Smooth muscle cell (in vitro differentiated cells): Measurements from ENCODE around the gene RPS6KA2. TPM values are rescaled to one million over a fixed set of nuclear protein-coding genes. Genes with fewer than 3 reads are reported as not detected.
"Not testable (repeated sequence)": the region's sequence is repeated elsewhere in the genome, so short reads cannot be mapped to it uniquely, and the experiment has no call there.

Experiments used
- DNase-seq: peaks from one replicate; lab custom pipeline; 2025; ENCODE audit not compliant: unreplicated experiment; lab: John Stamatoyannopoulos, UW
- H2AFZ ChIP-seq: fragments of 200-600 bp; sonication (generic); 2 replicates; pipeline ENCODE4 v1.6.0; 2016; ENCODE audit warnings: antibody characterized with exemption, low read depth, mild to moderate bottlenecking
- H3F3A ChIP-seq: fragments of 200-600 bp; sonication (generic); 2 replicates; pipeline ENCODE4 v1.6.0; 2017; ENCODE audit warnings: antibody characterized with exemption, low read depth
- H3K27ac ChIP-seq: fragments of 200-600 bp; sonication (generic); 2 replicates; pipeline ENCODE4 v1.5.1; 2016; ENCODE audit warnings: low read depth, mild to moderate bottlenecking
- H3K27me3 ChIP-seq: fragments of 200-600 bp; sonication (generic); 2 replicates; pipeline ENCODE4 v1.6.1; 2016; ENCODE audit warnings: low read depth, mild to moderate bottlenecking
- H3K36me3 ChIP-seq: fragments of 200-600 bp; sonication (generic); 2 replicates; pipeline ENCODE4 v1.5.1; 2016; ENCODE audit warnings: low read depth
- H3K4me1 ChIP-seq: fragments of 200-600 bp; sonication (generic); 2 replicates; pipeline ENCODE4 v1.5.1; 2016; ENCODE audit warnings: low read depth
- H3K4me2 ChIP-seq: fragments of 200-600 bp; sonication (generic); 2 replicates; pipeline ENCODE4 v1.6.0; 2016; ENCODE audit warnings: mild to moderate bottlenecking
- H3K4me3 ChIP-seq: fragments of 200-600 bp; sonication (generic); 2 replicates; pipeline ENCODE4 v1.5.1; 2016; ENCODE audit warnings: mild to moderate bottlenecking
- H3K79me2 ChIP-seq: fragments of 200-600 bp; sonication (generic); 2 replicates; pipeline ENCODE4 v1.6.0; 2016; ENCODE audit warnings: low read depth, mild to moderate bottlenecking
- H3K9ac ChIP-seq: fragments of 200-600 bp; sonication (generic); 2 replicates; pipeline ENCODE4 v1.6.0; 2016; ENCODE audit warnings: low read depth
- H3K9me3 ChIP-seq: fragments of 200-600 bp; sonication (generic); replicated peaks from 2 replicates; pipeline ENCODE4 v1.5.1; 2016; ENCODE audit warnings: low read depth
- H4K20me1 ChIP-seq: fragments of 200-600 bp; sonication (generic); 2 replicates; pipeline ENCODE4 v1.6.0; 2016; ENCODE audit warnings: low read depth
- CTCF ChIP-seq: fragments of 200-600 bp; sonication (generic); IDR thresholded peaks from 2 replicates; pipeline ENCODE4 v1.5.1; 2017; ENCODE audit warnings: borderline replicate concordance, mild to moderate bottlenecking, antibody characterized with exemption; ENCODE audit not compliant: insufficient read depth, poor library complexity, severe bottlenecking
- WGBS: methylation state at CpG from one replicate; pipeline ENCODE4 v1.1.7; 2016; ENCODE audit warnings: low lambda C conversion rate; 5-methylcytosine and 5-hydroxymethylcytosine counted together
- polyA plus RNA-seq: library from polyadenylated mRNA; unstranded; fragments of >200 nt; fragmentation: Nextera tagmentation; extraction: Ambion mirVana; gene quantifications from 2 replicates; pipeline ENCODE4 v1.2.1, GENCODE V29; 2016
- total RNA-seq: library from RNA; depleted of rRNA; stranded (reverse); fragments of >200 nt; gene quantifications from 2 replicates; pipeline ENCODE4 v1.2.3, GENCODE V29; 2014

The RPS6KA2 gene
- total and polyA plus RNA-seq, 2 experiments from 2014 or later, result 7.8 to 10.4 TPM

DNA sequence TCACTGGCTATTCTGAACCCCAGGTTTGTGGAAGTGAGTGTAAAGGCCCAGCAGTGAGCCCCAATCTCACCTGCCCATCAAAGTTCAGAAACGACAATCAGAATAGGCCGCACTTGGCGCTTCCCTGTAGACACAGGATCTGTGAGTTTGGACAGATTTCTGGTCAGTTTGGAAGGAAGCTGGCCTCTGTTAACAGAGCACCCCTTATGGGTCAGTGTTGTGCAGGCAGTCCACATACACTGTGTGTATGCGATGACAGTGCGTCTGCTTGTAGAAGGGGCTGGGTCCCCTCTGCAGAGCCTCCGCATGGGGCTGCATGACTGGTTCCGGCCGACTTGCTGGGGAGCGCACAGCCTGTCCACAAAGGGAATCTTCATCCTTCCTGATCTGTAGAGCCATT, 240.9 kb downstream of the RPS6KA2 start:
- 93% methylated on average over 9 of the region's 9 CpGs for WGBS
- Histone ChIP-seq H3K27ac (no peak overlapping the region), H3K36me3 (no peaks in the 10 kb centered on the region), H3F3A (no peaks in the 10 kb centered on the region), H3K4me2 (no peak overlapping the region), H4K20me1 (no peaks in the 10 kb centered on the region), H3K27me3 (no peaks in the 10 kb centered on the region), H3K79me2 (peaks cover 1% of the 10 kb centered on the region), H3K4me3 (no peak overlapping the region), H3K9ac (no peak overlapping the region), H3K4me1 (peaks cover 6% of the 10 kb centered on the region), H2AFZ (no peak overlapping the region), H3K9me3 (no peaks in the 10 kb centered on the region)
- no peak for TF ChIP-seq CTCF
- DNase-seq, result no peak

GRCh38 chr6:166383802-166384363, 243.2 kb downstream of the RPS6KA2 start:
- H3K4me2 ChIP-seq, result peak overlapping the region; percentile 99
- H3K9ac ChIP-seq, result peak overlapping the region; percentile 78
- not testable (repeated sequence) for H3K27me3 ChIP-seq, H3K9me3 ChIP-seq, H3K4me1 ChIP-seq, H3K79me2 ChIP-seq, H3F3A ChIP-seq, H4K20me1 ChIP-seq, DNase-seq, H3K36me3 ChIP-seq
- H3K4me3 ChIP-seq, result peak overlapping the region; percentile 98
- 29% methylated on average over 22 of the region's 22 CpGs for WGBS
- peak overlapping the region; percentile 96 for H2AFZ ChIP-seq
- H3K27ac ChIP-seq, result peak overlapping the region; percentile 82

DNA sequence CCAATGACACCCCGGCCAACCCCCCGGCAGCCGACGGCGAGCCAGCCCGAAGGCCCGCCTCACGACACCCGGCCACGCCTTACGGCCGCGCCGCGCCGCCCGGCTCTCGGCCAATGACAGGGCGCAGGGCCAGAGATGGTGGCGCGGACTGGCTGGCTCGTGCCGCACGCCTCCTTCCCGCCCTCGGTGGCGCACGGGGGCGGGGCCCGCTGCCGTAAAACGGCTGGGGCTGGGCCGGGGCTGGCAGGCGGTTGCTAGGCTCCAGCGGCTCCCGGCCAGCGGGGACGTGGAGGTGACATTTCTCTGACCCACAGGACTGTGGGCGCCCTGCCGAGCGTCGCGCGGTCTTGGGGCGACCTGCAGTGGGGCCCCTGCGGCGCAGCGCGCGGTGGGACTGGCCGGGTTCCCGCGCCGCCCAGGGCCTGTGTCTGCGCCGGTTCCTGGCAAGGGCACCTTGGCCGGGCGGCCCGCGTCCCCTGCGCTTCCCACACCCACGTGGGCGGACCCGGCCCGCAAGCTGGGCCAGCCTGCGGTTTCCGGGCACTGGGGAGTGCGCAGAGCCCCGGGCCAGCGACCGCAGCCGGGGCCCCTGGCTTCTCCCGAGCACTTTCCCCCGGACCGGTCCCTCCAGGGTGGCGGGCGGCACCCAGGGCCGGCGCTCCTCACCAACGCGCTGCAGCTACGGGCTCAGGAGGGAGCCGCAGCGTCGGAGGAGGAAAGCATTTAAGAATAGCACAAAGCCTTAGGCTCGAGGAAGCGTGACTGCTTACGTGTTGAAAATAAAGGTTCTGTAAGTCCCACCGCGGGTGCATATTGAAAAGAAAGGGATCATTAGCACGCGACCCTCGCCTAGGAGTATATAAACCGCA, 243.9 kb downstream of the RPS6KA2 start, which contains the start of gene MPC1:
MPC1 (minus strand) TSS at position 8 of the 869 bp plus-strand sequence. CDS start 64 bp downstream, outside the sequence.
- peak within 1 kb of the TSS; percentile 96 for H2AFZ ChIP-seq
- peaks cover 8% of the 10 kb centered on the region for H4K20me1 ChIP-seq
- H3K36me3 ChIP-seq, result no peaks in the 10 kb centered on the region
- peak within 1 kb of the TSS; percentile 82 for H3K27ac ChIP-seq
- H3K27me3 ChIP-seq, result no peaks in the 10 kb centered on the region
- no peaks in the 10 kb centered on the region for H3K9me3 ChIP-seq
- H3F3A ChIP-seq, result no peaks in the 10 kb centered on the region
- no peak for TF ChIP-seq CTCF
- 1% methylated on average over 93 of the region's 94 CpGs for WGBS
- peak within 1 kb of the TSS; percentile 99 for H3K4me2 ChIP-seq
- DNase-seq, result peak; percentile 89
- peaks cover 6% of the 10 kb centered on the region for H3K4me1 ChIP-seq
- H3K9ac ChIP-seq, result peak within 1 kb of the TSS; percentile 78
- H3K4me3 ChIP-seq, result peak within 1 kb of the TSS; percentile 98
- H3K79me2 ChIP-seq, result peaks cover 4% of the 10 kb centered on the region

DNA sequence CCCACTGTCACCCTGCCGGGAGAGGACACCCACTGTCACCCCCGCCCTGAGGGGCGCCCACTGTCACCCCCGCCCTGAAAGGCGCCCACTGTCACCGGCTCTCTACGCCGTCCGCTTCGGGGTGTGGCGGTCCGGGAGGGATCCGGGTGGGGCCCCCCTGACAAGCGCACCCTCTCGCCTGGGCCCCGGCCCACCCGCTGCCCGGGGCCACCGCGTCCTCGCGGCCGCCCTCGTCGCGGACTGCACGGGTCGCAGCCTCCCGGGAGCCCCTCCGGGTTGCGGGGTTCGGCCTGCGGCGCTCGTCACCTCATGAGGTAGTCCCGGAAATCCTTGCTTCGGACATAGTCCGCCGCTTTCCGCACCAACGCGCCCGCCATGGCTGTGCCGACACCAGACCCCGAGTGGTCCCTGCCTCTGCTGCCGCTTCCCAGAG, 244.5 kb downstream of the RPS6KA2 start:
- H3K4me1 ChIP-seq, result peaks cover 6% of the 10 kb centered on the region
- H2AFZ ChIP-seq, result peak overlapping the region; percentile 96
- no peaks in the 10 kb centered on the region for H3K36me3 ChIP-seq
- peaks cover 4% of the 10 kb centered on the region for H3K79me2 ChIP-seq
- 1% methylated on average over 19 of the region's 46 CpGs for WGBS
- no peak for TF ChIP-seq CTCF
- H3K9ac ChIP-seq, result peak overlapping the region; percentile 74
- peak overlapping the region; percentile 97 for H3K4me2 ChIP-seq
- H3K4me3 ChIP-seq, result peak overlapping the region; percentile 98
- H3K27ac ChIP-seq, result no peak overlapping the region
- no peak for DNase-seq
- H3K9me3 ChIP-seq, result no peaks in the 10 kb centered on the region
- peaks cover 8% of the 10 kb centered on the region for H4K20me1 ChIP-seq
- no peaks in the 10 kb centered on the region for H3K27me3 ChIP-seq
- H3F3A ChIP-seq, result no peaks in the 10 kb centered on the region
